GM21528 (cell line): Measurements from ENCODE around the gene ARHGAP22.

ENCODE experiments used
- ATAC-seq: cut with Tn5 transposase; IDR thresholded peaks from one replicate; pipeline ENCODE4 v1.9.1; 2021; ENCODE audit warnings: mild to moderate bottlenecking, moderate library complexity; ENCODE audit not compliant: unreplicated experiment, low FRiP score

The ARHGAP22 gene

GRCh38 chr10:48634198-48634983 lies 29.5 kb upstream of the ARHGAP22 start:
- peak; percentile 91 for ATAC-seq

GRCh38 chr10:48633381-48634197 lies 28.7 kb upstream of the ARHGAP22 start:
- ATAC-seq: peak; percentile 51

GRCh38 chr10:48632166-48632565 lies 27.3 kb upstream of the ARHGAP22 start:
- ATAC-seq: no peak

GRCh38 chr10:48627984-48628609 lies 23.2 kb upstream of the ARHGAP22 start:
- ATAC-seq: no peak

GRCh38 chr10:48626986-48627731 lies 22.3 kb upstream of the ARHGAP22 start:
- ATAC-seq: no peak

- no peak for ATAC-seq
Measured at GRCh38 chr10:48626447-48626846, 21.6 kb upstream of the ARHGAP22 start.

- ATAC-seq: no peak
Measured at GRCh38 chr10:48625826-48626134, 20.9 kb upstream of the ARHGAP22 start.

- ATAC-seq: no peak
Measured at GRCh38 chr10:48623607-48624132, 18.8 kb upstream of the ARHGAP22 start.

GRCh38 chr10:48623009-48623408 lies 18.1 kb upstream of the ARHGAP22 start:
- ATAC-seq: no peak

GRCh38 chr10:48620719-48621118 lies 15.8 kb upstream of the ARHGAP22 start:
- ATAC-seq: no peak

- ATAC-seq: no peak
Measured at GRCh38 chr10:48616436-48616835, 11.6 kb upstream of the ARHGAP22 start.

- ATAC-seq: peak; percentile 62
Measured at GRCh38 chr10:48614481-48615390, 9.9 kb upstream of the ARHGAP22 start.

- no peak for ATAC-seq
Measured at GRCh38 chr10:48613016-48613415, 8.1 kb upstream of the ARHGAP22 start.

GRCh38 chr10:48612236-48612943 lies 7.5 kb upstream of the ARHGAP22 start:
- ATAC-seq: no peak

- no peak for ATAC-seq
Measured at GRCh38 chr10:48611133-48611532, 6.3 kb upstream of the ARHGAP22 start.

GRCh38 chr10:48610585-48611093 lies 5.8 kb upstream of the ARHGAP22 start:
- ATAC-seq: no peak

GRCh38 chr10:48609899-48610584 lies 5.2 kb upstream of the ARHGAP22 start:
- no peak for ATAC-seq

- ATAC-seq: no peak
Measured at GRCh38 chr10:48609441-48609840, 4.6 kb upstream of the ARHGAP22 start.
